ENCODE measurements around the gene TRIM45.

Gene TRIM45

GRCh38 chr1:117169871-117170596 lies 48.5 kb upstream of the TRIM45 start:
- no peak for TF ChIP-seq ZNF37A (tag by site-specific recombination; IDR thresholded peaks at IDR 0.05)
- no peak for TF ChIP-seq ZNF76 (tag by site-specific recombination; IDR thresholded peaks at IDR 0.05; ENCODE audit: borderline replicate concordance, low read depth)
- TF ChIP-seq, protein P1, sequence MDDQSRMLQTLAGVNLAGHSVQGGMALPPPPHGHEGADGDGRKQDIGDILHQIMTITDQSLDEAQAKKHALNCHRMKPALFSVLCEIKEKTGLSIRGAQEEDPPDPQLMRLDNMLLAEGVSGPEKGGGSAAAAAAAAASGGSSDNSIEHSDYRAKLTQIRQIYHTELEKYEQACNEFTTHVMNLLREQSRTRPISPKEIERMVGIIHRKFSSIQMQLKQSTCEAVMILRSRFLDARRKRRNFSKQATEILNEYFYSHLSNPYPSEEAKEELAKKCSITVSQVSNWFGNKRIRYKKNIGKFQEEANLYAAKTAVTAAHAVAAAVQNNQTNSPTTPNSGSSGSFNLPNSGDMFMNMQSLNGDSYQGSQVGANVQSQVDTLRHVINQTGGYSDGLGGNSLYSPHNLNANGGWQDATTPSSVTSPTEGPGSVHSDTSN (CRISPR knock-in tag; IDR thresholded peaks at IDR 0.05) = no peak
- no peak for TF ChIP-seq ZNF677 (tag by site-specific recombination; IDR thresholded peaks at IDR 0.05)
- TF ChIP-seq ZNF350 (tag by site-specific recombination; IDR thresholded peaks at IDR 0.05) = no peak
- no peak for TF ChIP-seq GLI2 (tag by site-specific recombination; IDR thresholded peaks at IDR 0.05; ENCODE audit: borderline replicate concordance, low read depth)
- no peak for TF ChIP-seq ZNF433 (tag by site-specific recombination; IDR thresholded peaks at IDR 0.05; ENCODE audit: low read depth)
- no peak for TF ChIP-seq ZNF112 (tag by site-specific recombination; IDR thresholded peaks at IDR 0.05)
- no peak for TF ChIP-seq AEBP2 (tag by site-specific recombination; IDR thresholded peaks at IDR 0.05; ENCODE audit: borderline replicate concordance)
- TF ChIP-seq ZIC2 (tag by site-specific recombination; IDR thresholded peaks at IDR 0.05) = no peak
- no peak for TF ChIP-seq ZNF558 (tag by site-specific recombination; IDR thresholded peaks at IDR 0.05)
- TF ChIP-seq ZSCAN30 (tag by site-specific recombination; IDR thresholded peaks at IDR 0.05) = no peak
- TF ChIP-seq ZNF155 (tag by site-specific recombination; IDR thresholded peaks at IDR 0.05) = no peak
- no peak for TF ChIP-seq ZEB2 (tag by site-specific recombination; IDR thresholded peaks at IDR 0.05)
- no peak for TF ChIP-seq ZNF624 (tag by site-specific recombination; IDR thresholded peaks at IDR 0.05)
- no peak for TF ChIP-seq ZBTB8A (tag by site-specific recombination; IDR thresholded peaks at IDR 0.05)
- TF ChIP-seq, protein P2, sequence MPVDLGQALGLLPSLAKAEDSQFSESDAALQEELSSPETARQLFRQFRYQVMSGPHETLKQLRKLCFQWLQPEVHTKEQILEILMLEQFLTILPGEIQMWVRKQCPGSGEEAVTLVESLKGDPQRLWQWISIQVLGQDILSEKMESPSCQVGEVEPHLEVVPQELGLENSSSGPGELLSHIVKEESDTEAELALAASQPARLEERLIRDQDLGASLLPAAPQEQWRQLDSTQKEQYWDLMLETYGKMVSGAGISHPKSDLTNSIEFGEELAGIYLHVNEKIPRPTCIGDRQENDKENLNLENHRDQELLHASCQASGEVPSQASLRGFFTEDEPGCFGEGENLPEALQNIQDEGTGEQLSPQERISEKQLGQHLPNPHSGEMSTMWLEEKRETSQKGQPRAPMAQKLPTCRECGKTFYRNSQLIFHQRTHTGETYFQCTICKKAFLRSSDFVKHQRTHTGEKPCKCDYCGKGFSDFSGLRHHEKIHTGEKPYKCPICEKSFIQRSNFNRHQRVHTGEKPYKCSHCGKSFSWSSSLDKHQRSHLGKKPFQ (tag by site-specific recombination; IDR thresholded peaks at IDR 0.05) = no peak
- H3K4me1 ChIP-seq (ENCODE audit: control insufficient read depth, insufficient read depth, low read length) = no peaks in the 10 kb centered on the region
- no peak overlapping the region for H3K4me3 ChIP-seq (ENCODE audit: low read depth, low read length)
- POLR2A ChIA-PET = no interaction called here
- no peaks in the 10 kb centered on the region for H3K9me3 ChIP-seq (ENCODE audit: control insufficient read depth, insufficient read depth, low read depth, low read length)
- CTCF ChIA-PET = no interaction called here
- no peak overlapping the region for H3K27ac ChIP-seq (ENCODE audit: extremely low read depth, low read depth, low read length)
- no peaks in the 10 kb centered on the region for H3K36me3 ChIP-seq (ENCODE audit: control insufficient read depth in 2 of 2, insufficient read depth in 1 of 2, low read length in 2 of 2)

GRCh38 chr1:117167402-117167801 lies 45.9 kb upstream of the TRIM45 start:
- H3K27ac ChIP-seq (ENCODE audit: extremely low read depth, low read depth, low read length) = no peak overlapping the region

More at GRCh38 chr1:117167402-117167801, 45.9 kb upstream of the TRIM45 start:
- TF ChIP-seq, protein P3, sequence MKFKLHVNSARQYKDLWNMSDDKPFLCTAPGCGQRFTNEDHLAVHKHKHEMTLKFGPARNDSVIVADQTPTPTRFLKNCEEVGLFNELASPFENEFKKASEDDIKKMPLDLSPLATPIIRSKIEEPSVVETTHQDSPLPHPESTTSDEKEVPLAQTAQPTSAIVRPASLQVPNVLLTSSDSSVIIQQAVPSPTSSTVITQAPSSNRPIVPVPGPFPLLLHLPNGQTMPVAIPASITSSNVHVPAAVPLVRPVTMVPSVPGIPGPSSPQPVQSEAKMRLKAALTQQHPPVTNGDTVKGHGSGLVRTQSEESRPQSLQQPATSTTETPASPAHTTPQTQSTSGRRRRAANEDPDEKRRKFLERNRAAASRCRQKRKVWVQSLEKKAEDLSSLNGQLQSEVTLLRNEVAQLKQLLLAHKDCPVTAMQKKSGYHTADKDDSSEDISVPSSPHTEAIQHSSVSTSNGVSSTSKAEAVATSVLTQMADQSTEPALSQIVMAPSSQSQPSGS (tag by site-specific recombination; IDR thresholded peaks at IDR 0.05; ENCODE audit: low read depth) = no peak
- TF ChIP-seq ZNF48 (tag by site-specific recombination; IDR thresholded peaks at IDR 0.05) = no peak
- TF ChIP-seq ZNF184 (tag by site-specific recombination; IDR thresholded peaks at IDR 0.05) = peak; percentile 67; the same call in 1 of the 2 replicates
- Histone ChIP-seq H3K9me3 (ENCODE audit: control insufficient read depth, insufficient read depth, low read depth, low read length) (no peaks in the 10 kb centered on the region), H3K4me1 (ENCODE audit: control insufficient read depth, insufficient read depth, low read length) (no peaks in the 10 kb centered on the region), H3K4me3 (ENCODE audit: low read depth, low read length) (no peak overlapping the region), H3K36me3 (ENCODE audit: control insufficient read depth in 2 of 2, insufficient read depth in 1 of 2, low read length in 2 of 2) (no peaks in the 10 kb centered on the region)
- POLR2A ChIA-PET = no interaction called here
- CTCF ChIA-PET = interaction anchor here (0.6 to 1.1 kb wide), 4 partner anchors 14 to 114 kb away, joined by 3 to 5 read pairs (median 5); no protein-coding TSS in a partner anchor
